Smooth muscle cell (in vitro differentiated cells): ENCODE measurements around the gene SLC13A5. TPM values are rescaled to one million over a fixed set of nuclear protein-coding genes. Genes with fewer than 3 reads are reported as not detected.

Source experiments
- DNase-seq: peaks from one replicate; lab custom pipeline; 2025; ENCODE audit not compliant: unreplicated experiment; lab: John Stamatoyannopoulos, UW
- H2AFZ ChIP-seq: fragments of 200-600 bp; sonication (generic); 2 replicates; pipeline ENCODE4 v1.6.0; 2016; ENCODE audit warnings: antibody characterized with exemption, low read depth, mild to moderate bottlenecking
- H3F3A ChIP-seq: fragments of 200-600 bp; sonication (generic); 2 replicates; pipeline ENCODE4 v1.6.0; 2017; ENCODE audit warnings: antibody characterized with exemption, low read depth
- H3K27ac ChIP-seq: fragments of 200-600 bp; sonication (generic); 2 replicates; pipeline ENCODE4 v1.5.1; 2016; ENCODE audit warnings: low read depth, mild to moderate bottlenecking
- H3K27me3 ChIP-seq: fragments of 200-600 bp; sonication (generic); 2 replicates; pipeline ENCODE4 v1.6.1; 2016; ENCODE audit warnings: low read depth, mild to moderate bottlenecking
- H3K36me3 ChIP-seq: fragments of 200-600 bp; sonication (generic); 2 replicates; pipeline ENCODE4 v1.5.1; 2016; ENCODE audit warnings: low read depth
- H3K4me1 ChIP-seq: fragments of 200-600 bp; sonication (generic); 2 replicates; pipeline ENCODE4 v1.5.1; 2016; ENCODE audit warnings: low read depth
- H3K4me2 ChIP-seq: fragments of 200-600 bp; sonication (generic); 2 replicates; pipeline ENCODE4 v1.6.0; 2016; ENCODE audit warnings: mild to moderate bottlenecking
- H3K4me3 ChIP-seq: fragments of 200-600 bp; sonication (generic); 2 replicates; pipeline ENCODE4 v1.5.1; 2016; ENCODE audit warnings: mild to moderate bottlenecking
- H3K79me2 ChIP-seq: fragments of 200-600 bp; sonication (generic); 2 replicates; pipeline ENCODE4 v1.6.0; 2016; ENCODE audit warnings: low read depth, mild to moderate bottlenecking
- H3K9ac ChIP-seq: fragments of 200-600 bp; sonication (generic); 2 replicates; pipeline ENCODE4 v1.6.0; 2016; ENCODE audit warnings: low read depth
- H3K9me3 ChIP-seq: fragments of 200-600 bp; sonication (generic); replicated peaks from 2 replicates; pipeline ENCODE4 v1.5.1; 2016; ENCODE audit warnings: low read depth
- H4K20me1 ChIP-seq: fragments of 200-600 bp; sonication (generic); 2 replicates; pipeline ENCODE4 v1.6.0; 2016; ENCODE audit warnings: low read depth
- WGBS: methylation state at CpG from one replicate; pipeline ENCODE4 v1.1.7; 2016; ENCODE audit warnings: low lambda C conversion rate; 5-methylcytosine and 5-hydroxymethylcytosine counted together
- polyA plus RNA-seq: library from polyadenylated mRNA; unstranded; fragments of >200 nt; fragmentation: Nextera tagmentation; extraction: Ambion mirVana; gene quantifications from 2 replicates; pipeline ENCODE4 v1.2.1, GENCODE V29; 2016
- total RNA-seq: library from RNA; depleted of rRNA; stranded (reverse); fragments of >200 nt; gene quantifications from 2 replicates; pipeline ENCODE4 v1.2.3, GENCODE V29; 2014
- TF ChIP-seq, protein P1 (sequence below): fragments of 200-600 bp; sonication (generic); IDR thresholded peaks from 2 replicates; pipeline ENCODE4 v1.5.1; 2017; ENCODE audit warnings: borderline replicate concordance, mild to moderate bottlenecking, antibody characterized with exemption; ENCODE audit not compliant: insufficient read depth, poor library complexity, severe bottlenecking

Gene SLC13A5
- total and polyA plus RNA-seq, 2 experiments from 2014 or later, result 2.3 TPM; not detected in 1

DNA sequence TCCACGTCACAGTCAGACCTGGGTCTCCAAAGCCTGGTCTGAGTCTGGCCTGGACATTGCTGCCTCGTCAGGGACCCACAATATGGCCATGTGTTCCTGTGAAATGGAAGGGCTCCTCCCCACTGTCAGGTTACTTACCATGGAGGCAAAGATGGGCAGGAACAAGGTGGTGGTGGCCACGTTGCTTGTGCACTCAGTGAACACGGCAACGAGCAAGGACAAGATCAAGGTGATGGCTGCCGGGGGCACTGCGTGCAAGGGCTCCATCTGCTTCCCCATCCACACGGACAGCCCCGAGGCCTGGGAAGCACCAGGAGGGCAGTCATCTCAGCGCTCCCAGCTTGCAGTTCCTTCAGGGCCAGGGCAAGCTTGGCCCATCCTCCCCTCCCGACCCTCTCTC is 22.5 kb downstream of the SLC13A5 start:
- H3K9ac ChIP-seq, result no peak overlapping the region
- H3K27ac ChIP-seq, result no peak overlapping the region
- H3K4me1 ChIP-seq, result no peaks in the 10 kb centered on the region
- H3K9me3 ChIP-seq, result no peaks in the 10 kb centered on the region
- peaks cover 11% of the 10 kb centered on the region for H3K27me3 ChIP-seq
- H4K20me1 ChIP-seq, result no peaks in the 10 kb centered on the region
- DNase-seq, result no peak
- H3K36me3 ChIP-seq, result no peaks in the 10 kb centered on the region
- 93% methylated on average over 11 of the region's 11 CpGs for WGBS
- no peak overlapping the region for H2AFZ ChIP-seq
- H3F3A ChIP-seq, result no peaks in the 10 kb centered on the region
- no peak overlapping the region for H3K4me3 ChIP-seq
- TF ChIP-seq, protein P1, sequence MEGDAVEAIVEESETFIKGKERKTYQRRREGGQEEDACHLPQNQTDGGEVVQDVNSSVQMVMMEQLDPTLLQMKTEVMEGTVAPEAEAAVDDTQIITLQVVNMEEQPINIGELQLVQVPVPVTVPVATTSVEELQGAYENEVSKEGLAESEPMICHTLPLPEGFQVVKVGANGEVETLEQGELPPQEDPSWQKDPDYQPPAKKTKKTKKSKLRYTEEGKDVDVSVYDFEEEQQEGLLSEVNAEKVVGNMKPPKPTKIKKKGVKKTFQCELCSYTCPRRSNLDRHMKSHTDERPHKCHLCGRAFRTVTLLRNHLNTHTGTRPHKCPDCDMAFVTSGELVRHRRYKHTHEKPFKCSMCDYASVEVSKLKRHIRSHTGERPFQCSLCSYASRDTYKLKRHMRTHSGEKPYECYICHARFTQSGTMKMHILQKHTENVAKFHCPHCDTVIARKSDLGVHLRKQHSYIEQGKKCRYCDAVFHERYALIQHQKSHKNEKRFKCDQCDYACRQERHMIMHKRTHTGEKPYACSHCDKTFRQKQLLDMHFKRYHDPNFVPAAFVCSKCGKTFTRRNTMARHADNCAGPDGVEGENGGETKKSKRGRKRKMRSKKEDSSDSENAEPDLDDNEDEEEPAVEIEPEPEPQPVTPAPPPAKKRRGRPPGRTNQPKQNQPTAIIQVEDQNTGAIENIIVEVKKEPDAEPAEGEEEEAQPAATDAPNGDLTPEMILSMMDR, result no peak
- H3K79me2 ChIP-seq, result no peaks in the 10 kb centered on the region
- H3K4me2 ChIP-seq, result no peak overlapping the region

DNA sequence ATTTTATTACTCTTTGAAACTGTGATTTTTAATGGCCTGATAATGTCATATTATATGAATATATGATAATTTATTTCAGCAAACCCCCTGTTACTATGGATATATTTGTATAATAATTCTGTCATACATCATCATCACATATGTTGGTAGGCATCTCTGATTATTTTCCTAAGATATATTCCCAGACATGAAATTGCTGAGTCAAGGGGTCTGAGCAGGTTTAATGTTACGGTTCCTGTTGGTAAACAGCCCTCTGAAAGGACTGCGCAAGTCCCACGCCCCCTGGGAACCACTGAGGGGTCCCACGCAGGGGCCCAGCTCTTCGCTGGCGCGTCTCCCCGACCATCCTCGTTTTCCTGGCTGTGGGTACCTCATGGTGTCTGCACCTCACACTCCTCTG is 24.2 kb downstream of the SLC13A5 start:
- Histone ChIP-seq H4K20me1 (no peaks in the 10 kb centered on the region), H3K27me3 (peaks cover 13% of the 10 kb centered on the region), H3K9me3 (no peaks in the 10 kb centered on the region), H3K36me3 (no peaks in the 10 kb centered on the region), H3K4me1 (no peaks in the 10 kb centered on the region), H3K27ac (no peak overlapping the region), H3K4me3 (no peak overlapping the region), H3F3A (no peaks in the 10 kb centered on the region), H2AFZ (no peak overlapping the region), H3K4me2 (no peak overlapping the region), H3K9ac (no peak overlapping the region), H3K79me2 (no peaks in the 10 kb centered on the region)
- DNase-seq, result no peak
- 83% methylated on average over 9 of the region's 9 CpGs for WGBS
- TF ChIP-seq, protein P1, result no peak

DNA sequence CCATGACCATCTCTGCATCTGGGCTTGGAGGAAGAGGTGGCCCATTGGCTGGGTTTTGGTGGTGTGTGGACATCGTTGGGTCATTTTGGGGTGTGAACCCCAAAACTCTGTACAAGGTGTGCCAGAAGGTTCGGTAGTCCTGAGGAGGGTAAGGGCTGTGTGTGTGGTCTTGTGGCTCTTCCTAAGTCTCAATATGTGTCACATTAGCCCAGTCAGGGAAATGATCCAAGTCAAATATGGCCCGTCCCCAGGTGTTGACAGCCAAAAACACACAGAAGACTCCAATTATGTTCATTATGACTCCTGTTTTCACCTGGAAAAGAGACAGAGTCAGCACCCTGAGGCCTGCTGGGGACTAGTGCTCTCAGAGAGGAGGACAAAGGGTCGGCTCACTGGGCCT is 27.1 kb downstream of the SLC13A5 start:
- H3K9me3 ChIP-seq, result no peaks in the 10 kb centered on the region
- no peaks in the 10 kb centered on the region for H3F3A ChIP-seq
- H3K4me2 ChIP-seq, result no peak overlapping the region
- H2AFZ ChIP-seq, result no peak overlapping the region
- WGBS, result 91% methylated on average over 4 of the region's 4 CpGs
- DNase-seq, result no peak
- H3K36me3 ChIP-seq, result no peaks in the 10 kb centered on the region
- no peak overlapping the region for H3K27ac ChIP-seq
- H3K4me1 ChIP-seq, result no peaks in the 10 kb centered on the region
- no peaks in the 10 kb centered on the region for H4K20me1 ChIP-seq
- peaks cover 6% of the 10 kb centered on the region for H3K27me3 ChIP-seq
- no peaks in the 10 kb centered on the region for H3K79me2 ChIP-seq
- H3K9ac ChIP-seq, result no peak overlapping the region
- TF ChIP-seq, protein P1, result no peak
- no peak overlapping the region for H3K4me3 ChIP-seq
